Measurements from ENCODE around the gene IFNAR2. TPM values are rescaled to one million over a fixed set of nuclear protein-coding genes. Genes with fewer than 3 reads are reported as not detected.
"Not testable (repeated sequence)": the region's sequence is repeated elsewhere in the genome, so short reads cannot be mapped to it uniquely, and the experiment has no call there.

The IFNAR2 gene
- total RNA-seq, 4 donors from 2014 or later = 12.0 to 19.1 (median 14.7) TPM

GRCh38 chr21:33240404-33240803, 10.7 kb downstream of the IFNAR2 start:
- H3K4me1 ChIP-seq = peaks cover 0 to 19% (median 0%) of the 10 kb centered on the region in 3 donors
- peaks cover 0 to 21% of the 10 kb centered on the region in 2 donors for H3K36me3 ChIP-seq

GRCh38 chr21:33241846-33242245, 12.1 kb downstream of the IFNAR2 start:
- Histone ChIP-seq H3K27me3 (no peaks in the 10 kb centered on the region), H3K9me3 (no peaks in the 10 kb centered on the region), H3K4me3 (no peak overlapping the region), H3K4me1 (peaks cover 0 to 9% (median 0%) of the 10 kb centered on the region in 3 donors), H3K27ac (no peak overlapping the region), H3K36me3 (peaks cover 0 to 36% of the 10 kb centered on the region in 2 donors)
- ATAC-seq = no peak
- TF ChIP-seq POLR2AphosphoS5 (IDR thresholded peaks at IDR 0.05) = no peak
- no peak for TF ChIP-seq CTCF (IDR thresholded peaks at IDR 0.05)
- no peak for TF ChIP-seq POLR2A (IDR thresholded peaks at IDR 0.05)
- no peak for TF ChIP-seq EP300 (IDR thresholded peaks at IDR 0.05)
- WGBS, 2 donors (ENCODE audit: low coverage in 1 of 2) = 96 to 100% methylated on average over 1 to 2 of the region's 2 CpGs

More at GRCh38 chr21:33240404-33240803, 10.7 kb downstream of the IFNAR2 start:
- ATAC-seq = no peak
- no peak overlapping the region for H3K4me3 ChIP-seq
- TF ChIP-seq EP300 (IDR thresholded peaks at IDR 0.05) (no peak), POLR2AphosphoS5 (IDR thresholded peaks at IDR 0.05) (no peak), POLR2A (IDR thresholded peaks at IDR 0.05) (no peak), CTCF (IDR thresholded peaks at IDR 0.05) (no peak)
- 92 to 100% methylated on average over 2 of the region's 2 CpGs for WGBS, 2 donors (ENCODE audit: low coverage in 1 of 2)
- no peak overlapping the region for H3K27ac ChIP-seq
- no peaks in the 10 kb centered on the region for H3K9me3 ChIP-seq
- H3K27me3 ChIP-seq = no peaks in the 10 kb centered on the region

- ATAC-seq, H3K4me3 ChIP-seq, H3K9me3 ChIP-seq, H3K27me3 ChIP-seq, H3K27ac ChIP-seq, H3K4me1 ChIP-seq: not testable (repeated sequence)
- peaks cover 0 to 46% of the 10 kb centered on the region in 2 donors for H3K36me3 ChIP-seq
- 90 to 100% methylated on average over 2 to 4 of the region's 8 CpGs for WGBS, 2 donors (ENCODE audit: low coverage in 1 of 2)
These were observed 13.1 kb downstream of the IFNAR2 start for GRCh38 chr21:33242846-33243245.

GRCh38 chr21:33244082-33244778, 14.5 kb downstream of the IFNAR2 start:
- no peak for ATAC-seq

GRCh38 chr21:33244779-33245105, 15.0 kb downstream of the IFNAR2 start:
- no peaks in the 10 kb centered on the region for H3K4me1 ChIP-seq
- 91 to 94% methylated on average over 2 of the region's 2 CpGs for WGBS, 2 donors (ENCODE audit: low coverage in 1 of 2)
- no peak for ATAC-seq
- no peaks in the 10 kb centered on the region for H3K27me3 ChIP-seq
- no peaks in the 10 kb centered on the region for H3K9me3 ChIP-seq
- H3K4me3 ChIP-seq = no peak overlapping the region
- peaks cover 0 to 65% of the 10 kb centered on the region in 2 donors for H3K36me3 ChIP-seq
- TF ChIP-seq POLR2AphosphoS5 (IDR thresholded peaks at IDR 0.05) = no peak
- TF ChIP-seq POLR2A (IDR thresholded peaks at IDR 0.05) = no peak
- no peak for TF ChIP-seq EP300 (IDR thresholded peaks at IDR 0.05)
- TF ChIP-seq CTCF (IDR thresholded peaks at IDR 0.05) = no peak
- H3K27ac ChIP-seq = no peak overlapping the region

More at GRCh38 chr21:33244082-33244778, 14.5 kb downstream of the IFNAR2 start:
- H3K27ac ChIP-seq = no peak overlapping the region
- no peaks in the 10 kb centered on the region for H3K4me1 ChIP-seq
- H3K4me3 ChIP-seq = no peak overlapping the region
- no peak for TF ChIP-seq POLR2AphosphoS5 (IDR thresholded peaks at IDR 0.05)
- no peak for TF ChIP-seq POLR2A (IDR thresholded peaks at IDR 0.05)
- TF ChIP-seq CTCF (IDR thresholded peaks at IDR 0.05) = no peak
- TF ChIP-seq EP300 (IDR thresholded peaks at IDR 0.05) = no peak
- 54 to 66% methylated on average over 5 of the region's 6 CpGs for WGBS, 2 donors (ENCODE audit: low coverage in 1 of 2)
- no peaks in the 10 kb centered on the region for H3K27me3 ChIP-seq
- H3K36me3 ChIP-seq = peaks cover 0 to 60% of the 10 kb centered on the region in 2 donors
- no peaks in the 10 kb centered on the region for H3K9me3 ChIP-seq
